Measurements from ENCODE around the gene MSRB1. TPM values are rescaled to one million over a fixed set of nuclear protein-coding genes. Genes with fewer than 3 reads are reported as not detected.

MSRB1 gene
- total and polyA plus RNA-seq, 2 of the 13 experiments (the other 11 are each of a cell fraction or from before 2014, with no cell fraction given) = 32.1 to 75.4 TPM

- TF ChIP-seq REL (CRISPR knock-in tag; conservative IDR thresholded peaks at IDR 0.05) (0 out of 2 replicates have a peak, but pooled peaks have one; percentile 19), RFXAP (CRISPR knock-in tag; IDR thresholded peaks at IDR 0.05; ENCODE audit: borderline replicate concordance) (no peak), AGO2 (optimal IDR thresholded peaks at IDR 0.05; ENCODE audit: low read depth, low read length) (peak; percentile 69), POLR2AphosphoS2 (IDR thresholded peaks at IDR 0.05; ENCODE audit: low read depth, low read length) (no peak), ETV6 (CRISPR knock-in tag; conservative IDR thresholded peaks at IDR 0.05) (no peak), ZNF567 (CRISPR knock-in tag; IDR thresholded peaks at IDR 0.05; ENCODE audit: borderline replicate concordance) (no peak), ZNF556 (CRISPR knock-in tag; IDR thresholded peaks at IDR 0.05; ENCODE audit: borderline replicate concordance) (no peak), ARID4A (CRISPR knock-in tag; IDR thresholded peaks at IDR 0.05; ENCODE audit: borderline replicate concordance) (no peak), NRL (CRISPR knock-in tag; IDR thresholded peaks at IDR 0.05; ENCODE audit: borderline replicate concordance) (no peak), POGK (CRISPR knock-in tag; conservative IDR thresholded peaks at IDR 0.05) (no peak), STAT5B (CRISPR knock-in tag; IDR thresholded peaks at IDR 0.05) (no peak), MEIS2 (CRISPR knock-in tag; IDR thresholded peaks at IDR 0.05) (no peak), GLMP (CRISPR knock-in tag; IDR thresholded peaks at IDR 0.05; ENCODE audit: borderline replicate concordance) (no peak), RFX5 (IDR thresholded peaks at IDR 0.05; ENCODE audit: low read depth, low read length) (no peak), HOXD1 (CRISPR knock-in tag; IDR thresholded peaks at IDR 0.05) (0 out of 2 replicates have a peak, but pooled peaks have one; percentile 26), CHCHD3 (CRISPR knock-in tag; IDR thresholded peaks at IDR 0.05) (no peak), ZBED4 (CRISPR knock-in tag; IDR thresholded peaks at IDR 0.05; ENCODE audit: borderline replicate concordance) (no peak)
These were observed 771 bp downstream of the MSRB1 start (continued) for GRCh38 chr16:1942047-1942809.

Measured in HepG2 (cell line).